GM12878 (cell line): ENCODE measurements around the gene SEC14L1. TPM values are rescaled to one million over a fixed set of nuclear protein-coding genes. Genes with fewer than 3 reads are reported as not detected.

ENCODE experiments used
- ATAC-seq: fragments of 200-7000 bp; cut with Tn5 transposase; 3 replicates; pipeline ENCODE4 v1.9.1; 2020; ENCODE audit warnings: mild to moderate bottlenecking, moderate library complexity
- BruUV-seq: library from RNA; stranded (reverse); fragments of 400-500 nt; replicated peaks from 2 replicates; lab custom pipeline; 2021; lab: Mats Ljungman, UMichigan
- CTCF ChIA-PET: fragments of 300-600 bp; sonication (Branson Sonifier 250); formaldehyde crosslinking; extraction: SDS; loops from one replicate; lab custom pipeline; 2021; ENCODE audit warnings: inconsistent platforms; lab: Yijun Ruan, JAX
- POLR2A ChIA-PET: fragments of 350-600 bp; formaldehyde crosslinking; extraction: SDS; loops from one replicate; lab custom pipeline; 2021; ENCODE audit warnings: inconsistent platforms; lab: Charles Lee
- RAD21 ChIA-PET: fragments of 300-600 bp; sonication (Branson Sonifier 250); formaldehyde crosslinking; loops from one replicate; lab custom pipeline; 2023; ENCODE audit warnings: antibody characterized with exemption; ENCODE audit not compliant: unreplicated experiment; lab: Charles Lee
- SMC1A ChIA-PET: fragments of 300-600 bp; sonication (Branson Sonifier 250); formaldehyde crosslinking; loops from one replicate; lab custom pipeline; 2023; ENCODE audit not compliant: unreplicated experiment, uncharacterized antibody; lab: Charles Lee
- DNase-seq: peaks from one replicate; pipeline ENCODE4 v3.0.0-alpha.2; 2011; ENCODE audit warnings: low read depth, low spot score
- FAIRE-seq: peaks from 3 replicates; lab custom pipeline; 2011; peaks lifted over from hg19 to GRCh38; lab: Jason Lieb, UNC
- H2AFZ ChIP-seq: 2 replicates; pipeline ENCODE4 v1.6.0; 2011; ENCODE audit warnings: low read depth, low read length, control low read depth; ENCODE audit not compliant: control insufficient read depth
- H3K27ac ChIP-seq: 2 replicates; pipeline ENCODE4 v1.5.1; 2011; ENCODE audit warnings: control low read depth; ENCODE audit not compliant: control insufficient read depth, insufficient read depth
- H3K27me3 ChIP-seq, 2 experiments: replicated peaks in 1 of 2; 2 replicates each; pipeline versions ENCODE4 v1.6.0 to v1.6.1; 2011; ENCODE audit warnings: low read length in 1 of 2; ENCODE audit not compliant: control insufficient read depth in 2 of 2, insufficient read depth in 2 of 2
- H3K36me3 ChIP-seq, 2 experiments: 2 replicates each; pipeline ENCODE4 v1.5.1; 2011; ENCODE audit warnings: low read length in 1 of 2; ENCODE audit not compliant: control insufficient read depth in 2 of 2, insufficient read depth in 2 of 2
- H3K4me1 ChIP-seq: 2 replicates; pipeline ENCODE4 v1.6.1; 2011; ENCODE audit warnings: mild to moderate bottlenecking, low read length, moderate library complexity, mixed read lengths; ENCODE audit not compliant: control insufficient read depth, insufficient read depth
- H3K4me2 ChIP-seq: 2 replicates; pipeline ENCODE4 v1.6.0; 2011; ENCODE audit warnings: control low read depth; ENCODE audit not compliant: control insufficient read depth, insufficient read depth
- H3K4me3 ChIP-seq: fragments of 200-600 bp; sonication (generic); 2 replicates; pipeline ENCODE4 v1.5.1; 2016
- H3K79me2 ChIP-seq: 2 replicates; pipeline ENCODE4 v1.6.0; 2011; ENCODE audit warnings: low read length; ENCODE audit not compliant: control insufficient read depth, insufficient read depth
- H3K9ac ChIP-seq: 2 replicates; pipeline ENCODE4 v1.8.0; 2011; ENCODE audit warnings: low read length, control low read depth, mixed read lengths; ENCODE audit not compliant: control insufficient read depth, insufficient read depth
- H3K9me3 ChIP-seq: replicated peaks from 3 replicates; pipeline ENCODE4 v1.5.1; 2011; ENCODE audit warnings: mild to moderate bottlenecking, low read length; ENCODE audit not compliant: control insufficient read depth, insufficient read depth
- H4K20me1 ChIP-seq: 2 replicates; pipeline ENCODE4 v1.6.0; 2011; ENCODE audit not compliant: control insufficient read depth, insufficient read depth
- GATAD2B ChIP-seq: fragments of 450-650 bp; conservative IDR thresholded peaks from 2 replicates; pipeline ENCODE4 v1.6.1; 2017; ENCODE audit warnings: low read depth, mild to moderate bottlenecking, moderate library complexity
- MXI1 ChIP-seq: fragments of 150-350 bp; IDR thresholded peaks from 2 replicates; pipeline ENCODE4 v1.6.1; 2011; ENCODE audit warnings: low read depth, mild to moderate bottlenecking, inconsistent platforms, low read length, improper control_type of control experiment
- PAX5 ChIP-seq: IDR thresholded peaks from 2 replicates; pipeline ENCODE4 v1.6.1; 2011; ENCODE audit warnings: low read depth, low read length, borderline replicate concordance
- RCOR1 ChIP-seq: conservative IDR thresholded peaks from 2 replicates; pipeline ENCODE4 v1.6.1; 2012; ENCODE audit warnings: low read depth, low read length, improper control_type of control experiment
- USF1 ChIP-seq: IDR thresholded peaks from 2 replicates; pipeline ENCODE4 v1.6.1; 2011; ENCODE audit warnings: borderline replicate concordance, low read depth, mild to moderate bottlenecking, moderate library complexity, mixed read lengths, low read length; ENCODE audit not compliant: insufficient read depth; ENCODE audit errors: extremely low read length
- WGBS: methylation state at CpG from one replicate; pipeline ENCODE4 v1.1.6; 2016; ENCODE audit warnings: low lambda C conversion rate; ENCODE audit not compliant: insufficient replicate concordance, insufficient coverage; ENCODE audit errors: missing lambda C conversion rate; 5-methylcytosine and 5-hydroxymethylcytosine counted together
- in situ Hi-C: fragments of 300-500 bp; cut with MboI; formaldehyde crosslinking; loops from 9 replicates; pipeline ENCODE4 v1.14.3; 2018; ENCODE audit warnings: mixed read lengths
- intact Hi-C: fragments of 100-400 bp; cut with micrococcal nuclease; formaldehyde crosslinking; loops from one replicate; pipeline ENCODE4 v1.14.2; 2022; ENCODE audit not compliant: unreplicated experiment
- polyA plus RNA-seq, 11 experiments: library from polyadenylated mRNA; depleted of rRNA in 4 of 11; unstranded in 6 of 11; stranded (reverse) in 5 of 11; fragments of >200 nt; fragmentation: Nextera tagmentation in 4 of 11; fragmentation: Illumina TruSeq in 1 of 11; extraction: Ambion mirVana in 4 of 11; extraction: Trizol in 1 of 11; gene quantifications; 1 replicate in 1 of 11; 2 replicates in 10 of 11; pipeline versions ENCODE4 v1.2.1 to v1.2.3, GENCODE V29; 2011 to 2016; ENCODE audit warnings: inconsistent platforms in 2 of 11, missing spikeins in 2 of 11, low read depth in 1 of 11
- total RNA-seq, 4 experiments: library from RNA; depleted of rRNA in 3 of 4; stranded (reverse); fragments of >200 nt in 3 of 4; fragmentation: Illumina TruSeq in 1 of 4; extraction: Trizol in 1 of 4; gene quantifications; 2 replicates each; pipeline versions ENCODE4 v1.2.1 to v1.2.3, GENCODE V29; 2013 to 2021

Gene SEC14L1
- total and polyA plus RNA-seq, 10 of the 15 experiments (the other 5 are each of a cell fraction or from before 2014, with no cell fraction given): 6.3 to 66.1 (median 33.5) TPM

GRCh38 chr17:77133087-77133638 is 7.6 kb upstream of the SEC14L1 start:
- Histone ChIP-seq H3K9me3 (no peaks in the 10 kb centered on the region; the same call in 2 of the 3 replicates), H3K4me3 (no peak overlapping the region), H3K4me2 (no peak overlapping the region), H3K27ac (no peak overlapping the region), H4K20me1 (no peaks in the 10 kb centered on the region), H3K27me3 (no peaks in the 10 kb centered on the region), H3K9ac (no peak overlapping the region), H3K36me3 (no peaks in the 10 kb centered on the region), H2AFZ (no peak overlapping the region), H3K79me2 (no peaks in the 10 kb centered on the region), H3K4me1 (peaks cover 4% of the 10 kb centered on the region; the same call in 1 of the 2 replicates)
- SMC1A ChIA-PET: interaction anchor here (0.8 kb wide), 1 partner anchor 13 kb away, joined by 3 read pairs; no protein-coding TSS in a partner anchor
- POLR2A ChIA-PET: no interaction called here
- no peak for DNase-seq
- intact Hi-C loops (no loop called here), in situ Hi-C loops (no loop called here)
- FAIRE-seq: no peak
- TF ChIP-seq MXI1 (no peak), RCOR1 (no peak), PAX5 (peak; percentile 76; the same call in 1 of the 2 replicates)
- CTCF ChIA-PET: no interaction called here
- no TSS peak for BruUV-seq
- RAD21 ChIA-PET: no interaction called here
- 65% methylated on average over 15 of the region's 15 CpGs for WGBS
- no peak for ATAC-seq

- Histone ChIP-seq H3K4me1 (peaks cover 9% of the 10 kb centered on the region), H3K9ac (no peak overlapping the region), H3K27ac (no peak overlapping the region), H2AFZ (no peak overlapping the region), H3K9me3 (no peaks in the 10 kb centered on the region; the same call in 2 of the 3 replicates), H3K4me3 (no peak overlapping the region; the same call in 1 of the 2 replicates), H3K36me3 (no peaks in the 10 kb centered on the region), H3K79me2 (peaks cover 5% of the 10 kb centered on the region)
- no peak for ATAC-seq
- CTCF ChIA-PET: no interaction called here
- whole genome bisulfite sequencing: 79% methylated on average over 8 of the region's 8 CpGs
- BruUV-seq: no TSS peak
- no peak for FAIRE-seq
- TF ChIP-seq GATAD2B: no peak
- peak; percentile 29 for TF ChIP-seq USF1
- TF ChIP-seq, all 136 proteins: peak for 1
- DNase-seq: no peak
- H3K4me2 ChIP-seq: no peak overlapping the region
- in situ Hi-C loops (no loop called here), intact Hi-C loops (no loop called here)
- H3K27me3 ChIP-seq: no peaks in the 10 kb centered on the region
- no peaks in the 10 kb centered on the region for H4K20me1 ChIP-seq
- SMC1A ChIA-PET: no interaction called here
- POLR2A ChIA-PET: no interaction called here
- RAD21 ChIA-PET: no interaction called here
Measured at GRCh38 chr17:77136420-77136767, 4.4 kb upstream of the SEC14L1 start.
